ENCODE results near the gene COX7A1.

- no peak for TF ChIP-seq CTCF (IDR thresholded peaks at IDR 0.05)
- no peak for TF ChIP-seq POLR2AphosphoS5 (IDR thresholded peaks at IDR 0.05)
Observed at GRCh38 chr19:36125557-36125956, 26.7 kb downstream of the COX7A1 start.
